ENCODE measurements around the gene IBTK.

DNA sequence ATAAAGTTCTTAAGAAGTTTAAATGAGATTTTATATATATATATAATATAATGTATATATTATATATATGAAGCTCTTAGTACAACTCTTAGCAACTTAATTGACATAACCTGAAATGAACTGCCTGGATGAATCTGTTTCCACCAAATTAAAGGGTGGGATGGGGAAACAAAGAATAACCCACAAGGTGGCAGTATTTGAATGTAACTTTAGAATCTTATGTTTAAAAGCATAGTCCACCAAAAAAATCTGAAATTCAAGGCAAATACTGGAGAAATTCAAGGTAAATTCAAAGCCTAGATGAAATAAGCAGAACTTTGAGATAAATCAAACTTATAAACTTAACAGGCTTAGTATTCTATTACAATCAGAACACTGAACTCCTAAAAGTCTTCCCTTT, 4.4 kb upstream of the IBTK start:
- no peak for TF ChIP-seq EZH2 (IDR thresholded peaks at IDR 0.05)
- TF ChIP-seq POLR2AphosphoS5 (IDR thresholded peaks at IDR 0.05; ENCODE audit: borderline replicate concordance, low read depth, low read length): no peak
- TF ChIP-seq FOXP2 (optimal IDR thresholded peaks at IDR 0.05; ENCODE audit: control extremely low read depth, extremely low read length, insufficient read depth): no peak

Data from SK-N-MC (cell line).